B cell (primary cell): ENCODE data around the gene EGFL7.

Experiments used
- EZH2 ChIP-seq: IDR thresholded peaks from 2 replicates; pipeline ENCODE4 v1.6.1; 2012; ENCODE audit warnings: borderline replicate concordance, low read depth, mild to moderate bottlenecking, moderate library complexity, low read length; ENCODE audit not compliant: insufficient read depth, poor library complexity, severe bottlenecking
- TF ChIP-seq, protein P1 (sequence below): fragments of 200-600 bp; IDR thresholded peaks from one replicate; pipeline ENCODE4 v1.8.0; 2022; ENCODE audit warnings: antibody characterized with exemption, mild to moderate bottlenecking

DNA sequence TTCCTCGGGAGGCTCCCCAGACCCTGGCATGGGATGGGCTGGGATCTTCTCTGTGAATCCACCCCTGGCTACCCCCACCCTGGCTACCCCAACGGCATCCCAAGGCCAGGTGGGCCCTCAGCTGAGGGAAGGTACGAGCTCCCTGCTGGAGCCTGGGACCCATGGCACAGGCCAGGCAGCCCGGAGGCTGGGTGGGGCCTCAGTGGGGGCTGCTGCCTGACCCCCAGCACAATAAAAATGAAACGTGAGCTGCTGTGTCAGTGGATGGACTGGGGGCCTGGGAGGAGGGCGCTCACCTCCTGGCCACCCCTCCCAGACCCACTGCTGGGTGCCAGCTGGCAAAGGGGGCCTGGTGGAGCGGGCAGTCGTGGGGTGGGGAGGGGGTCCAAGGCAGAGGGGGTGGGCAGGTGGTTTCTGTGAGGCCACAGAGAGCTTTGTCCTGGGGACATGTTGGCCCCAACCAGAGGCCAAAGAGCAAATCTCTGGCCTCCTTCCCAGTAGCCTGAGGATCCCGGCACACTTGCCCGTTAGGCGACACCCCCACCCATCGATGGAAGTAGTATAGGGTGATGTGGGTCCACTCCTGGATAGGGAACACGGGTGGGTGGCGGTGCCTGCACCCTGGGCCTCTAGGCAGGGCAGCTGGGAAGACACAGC, 9.8 kb downstream of the EGFL7 start:
- TF ChIP-seq, protein P1, sequence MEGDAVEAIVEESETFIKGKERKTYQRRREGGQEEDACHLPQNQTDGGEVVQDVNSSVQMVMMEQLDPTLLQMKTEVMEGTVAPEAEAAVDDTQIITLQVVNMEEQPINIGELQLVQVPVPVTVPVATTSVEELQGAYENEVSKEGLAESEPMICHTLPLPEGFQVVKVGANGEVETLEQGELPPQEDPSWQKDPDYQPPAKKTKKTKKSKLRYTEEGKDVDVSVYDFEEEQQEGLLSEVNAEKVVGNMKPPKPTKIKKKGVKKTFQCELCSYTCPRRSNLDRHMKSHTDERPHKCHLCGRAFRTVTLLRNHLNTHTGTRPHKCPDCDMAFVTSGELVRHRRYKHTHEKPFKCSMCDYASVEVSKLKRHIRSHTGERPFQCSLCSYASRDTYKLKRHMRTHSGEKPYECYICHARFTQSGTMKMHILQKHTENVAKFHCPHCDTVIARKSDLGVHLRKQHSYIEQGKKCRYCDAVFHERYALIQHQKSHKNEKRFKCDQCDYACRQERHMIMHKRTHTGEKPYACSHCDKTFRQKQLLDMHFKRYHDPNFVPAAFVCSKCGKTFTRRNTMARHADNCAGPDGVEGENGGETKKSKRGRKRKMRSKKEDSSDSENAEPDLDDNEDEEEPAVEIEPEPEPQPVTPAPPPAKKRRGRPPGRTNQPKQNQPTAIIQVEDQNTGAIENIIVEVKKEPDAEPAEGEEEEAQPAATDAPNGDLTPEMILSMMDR: no peak
- no peak for TF ChIP-seq EZH2
